Astrocyte (in vitro differentiated cells and primary cell): ENCODE results near the gene IFI16.

ENCODE experiments used
- CTCF ChIP-seq: IDR thresholded peaks from 2 replicates; pipeline ENCODE4 v1.5.1; 2011; ENCODE audit warnings: low read depth, mild to moderate bottlenecking, inconsistent platforms, low read length, moderate library complexity; ENCODE audit not compliant: insufficient read depth
- EZH2 ChIP-seq: IDR thresholded peaks from 2 replicates; pipeline ENCODE4 v1.6.1; 2012; ENCODE audit warnings: mild to moderate bottlenecking, low read length, inconsistent platforms; ENCODE audit not compliant: insufficient read depth

- TF ChIP-seq CTCF, result no peak
- TF ChIP-seq EZH2, result no peak
Measured at GRCh38 chr1:159051436-159051835, 41.7 kb downstream of the IFI16 start.
